EL (cell line): Measurements from ENCODE around the gene NEK8.
A peak's percentile ranks its signal among the peaks of the same experiment; 100 is the strongest.
"Not testable (repeated sequence)": the region's sequence is repeated elsewhere in the genome, so short reads cannot be mapped to it uniquely, and the experiment has no call there.

Source experiments
- DNase-seq: peaks from one replicate; pipeline ENCODE4 v3.0.0-alpha.2; 2016

NEK8 gene

GRCh38 chr17:28710861-28711722, 17.5 kb upstream of the NEK8 start:
- DNase-seq = peak; percentile 95

GRCh38 chr17:28711723-28712031, 16.9 kb upstream of the NEK8 start, which contains the start of gene PROCA1:
Gene PROCA1, minus strand, starts transcription at chr17:28711888. Its CDS starts 228 bp downstream, at chr17:28711660.
- DNase-seq = no peak

DNA sequence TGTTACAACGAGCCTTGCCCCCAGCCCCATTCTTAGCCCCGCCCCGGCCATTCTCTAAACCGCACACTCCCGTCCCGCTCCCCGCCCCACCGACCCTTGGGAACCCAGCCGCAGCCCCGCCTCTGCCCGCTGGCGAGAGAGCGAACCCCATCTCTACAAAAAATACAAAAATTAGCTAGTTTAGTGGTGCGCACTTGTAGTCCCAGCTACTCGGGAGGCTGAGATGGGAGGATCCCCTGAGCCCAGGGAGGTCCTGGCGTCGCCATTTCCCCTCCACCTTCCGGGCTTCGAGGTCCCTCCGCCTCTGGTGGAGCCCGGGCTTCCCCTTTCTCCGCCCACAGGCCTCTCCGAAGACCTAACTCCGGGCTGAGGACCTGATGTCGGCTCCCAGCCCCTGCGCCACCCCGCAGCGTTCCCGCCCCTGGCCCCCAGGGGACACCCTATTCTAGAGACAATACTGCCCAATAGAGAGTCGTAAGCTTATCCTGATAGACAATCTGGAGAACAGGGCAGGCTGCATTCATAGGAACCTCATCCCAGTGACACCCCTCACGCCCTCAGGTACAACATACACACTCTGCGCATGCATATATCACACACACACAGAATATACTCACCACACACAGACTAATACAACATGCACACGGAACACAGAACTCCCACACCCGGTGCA, 16.4 kb upstream of the NEK8 start:
- no peak for DNase-seq

GRCh38 chr17:28712705-28713415, 15.7 kb upstream of the NEK8 start:
- DNase-seq = no peak

- DNase-seq = no peak
Observed at GRCh38 chr17:28714281-28714680, 14.3 kb upstream of the NEK8 start.

- no peak for DNase-seq
Observed at GRCh38 chr17:28715217-28715616, 13.4 kb upstream of the NEK8 start.

DNA sequence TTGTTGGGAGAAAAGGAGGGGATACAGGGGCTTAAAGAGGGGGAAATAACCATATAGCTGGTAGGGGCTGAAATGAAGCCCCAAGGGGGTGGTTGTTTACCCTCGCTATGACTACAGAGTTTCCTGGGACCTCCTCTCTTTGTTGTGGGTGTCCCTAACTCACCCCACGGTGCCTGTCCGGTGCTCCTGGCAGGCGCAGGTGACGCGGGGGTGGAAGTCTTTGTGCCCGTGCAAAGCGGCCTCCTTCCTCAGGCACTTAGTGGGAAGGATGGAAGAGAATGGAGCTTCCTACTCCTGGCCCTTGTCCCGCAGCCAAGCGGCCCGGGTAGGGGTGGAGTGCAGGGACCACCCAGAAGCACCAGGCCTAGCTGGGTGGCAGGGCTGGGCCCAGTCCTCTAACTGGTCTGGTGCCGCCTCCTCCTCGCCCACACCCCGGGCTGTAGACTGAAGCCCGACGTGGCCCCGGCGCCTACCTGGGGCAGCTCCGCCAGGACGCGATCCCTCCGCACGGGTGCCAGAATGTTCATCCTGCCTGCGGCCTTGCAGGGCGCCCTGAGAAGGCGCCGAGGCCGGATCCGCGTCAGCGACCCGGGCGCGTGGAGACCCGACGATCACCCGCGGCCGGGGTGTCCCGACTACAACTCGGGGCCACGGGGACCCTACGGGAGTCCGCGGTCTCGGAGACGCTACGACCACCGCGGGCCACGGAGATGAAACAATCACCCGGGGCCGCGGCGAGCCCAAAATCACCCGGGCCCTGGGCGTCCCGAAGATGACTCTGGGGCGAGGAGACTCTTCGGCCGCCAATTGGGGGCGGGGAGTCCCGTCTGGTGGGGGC, 11.6 kb upstream of the NEK8 start:
- DNase-seq = peak; percentile 40

- peak; percentile 92 for DNase-seq
Observed at GRCh38 chr17:28717578-28718332, 10.8 kb upstream of the NEK8 start, which contains the start of gene RAB34. Gene RAB34, minus strand, starts transcription at chr17:28717868. Its CDS starts 602 bp downstream, at chr17:28717266.

GRCh38 chr17:28718333-28719020, 10.1 kb upstream of the NEK8 start:
- no peak for DNase-seq

DNA sequence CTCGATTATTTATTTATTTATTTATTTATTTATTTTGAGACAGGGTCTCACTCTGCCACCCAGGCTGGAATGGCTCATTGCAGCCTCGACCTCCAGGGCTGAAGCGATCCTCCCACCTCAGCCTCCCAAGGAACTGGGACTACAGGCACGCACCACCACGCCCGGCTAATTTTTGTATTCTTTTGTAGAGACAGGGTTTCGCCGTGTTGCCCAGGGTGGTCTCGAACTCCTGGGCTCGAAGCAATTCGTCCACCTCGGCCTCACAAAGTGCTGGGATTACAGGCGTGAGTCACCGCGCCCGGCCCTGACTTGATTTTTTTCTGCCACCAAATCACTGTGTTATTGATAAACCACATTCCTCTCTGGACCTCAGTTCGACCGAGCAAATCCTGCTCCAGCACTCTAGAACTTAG, 9.6 kb upstream of the NEK8 start:
- no peak for DNase-seq

GRCh38 chr17:28720247-28720996, 8.2 kb upstream of the NEK8 start:
- no peak for DNase-seq

DNA sequence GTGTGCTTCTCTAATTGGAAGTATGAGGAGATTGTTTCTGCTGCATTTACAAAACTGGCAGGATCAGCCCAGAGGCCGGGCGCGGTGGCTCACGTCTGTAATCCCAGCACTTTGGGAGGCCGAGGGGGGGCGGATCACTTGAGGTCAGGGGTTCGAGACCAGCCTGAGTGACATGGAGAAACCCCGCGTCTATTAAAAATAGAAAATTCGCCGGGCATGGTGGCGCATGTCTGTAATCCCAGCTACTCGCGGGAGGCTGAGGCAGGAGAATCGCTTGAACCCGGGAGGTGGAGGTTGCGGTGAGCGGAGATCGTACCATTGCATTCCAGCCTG, 7.6 kb upstream of the NEK8 start:
- not testable (repeated sequence) for DNase-seq

GRCh38 chr17:28722417-28723158, 6.0 kb upstream of the NEK8 start:
- no peak for DNase-seq

- no peak for DNase-seq
Observed at GRCh38 chr17:28723159-28723835, 5.3 kb upstream of the NEK8 start.

- not testable (repeated sequence) for DNase-seq
Observed at GRCh38 chr17:28723836-28724499, 4.6 kb upstream of the NEK8 start.

DNA sequence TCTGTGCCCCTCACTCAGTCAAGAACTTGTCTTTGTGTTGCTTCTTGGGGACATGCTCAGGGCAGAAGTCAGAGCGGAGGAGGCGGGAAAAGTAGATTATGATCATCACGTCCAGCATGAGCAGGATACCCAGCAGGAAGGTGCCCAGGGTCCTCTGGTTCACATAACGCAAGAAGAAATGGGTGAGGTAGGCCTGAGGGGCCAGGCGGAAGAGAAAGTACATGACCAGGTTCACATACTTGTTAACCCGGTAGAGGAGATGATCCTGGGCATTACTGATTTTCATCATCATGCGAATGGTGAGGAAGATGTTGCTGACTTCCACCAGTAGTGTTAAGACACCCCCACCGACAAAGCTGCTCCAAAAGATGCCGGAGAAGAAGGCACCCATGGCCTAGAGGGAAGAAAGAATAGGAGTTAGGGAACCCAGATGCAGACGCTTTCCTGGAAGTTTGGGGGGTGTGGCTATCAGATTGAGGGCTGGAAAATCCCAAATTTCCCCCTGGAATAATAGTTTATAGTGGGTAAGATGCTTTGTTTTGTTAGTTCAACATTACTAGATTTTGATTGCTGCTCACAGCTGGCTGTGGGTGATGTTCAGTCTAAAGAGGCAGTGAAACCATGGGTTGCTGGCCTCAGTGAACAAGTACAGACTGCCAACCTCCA, 4.0 kb upstream of the NEK8 start:
- DNase-seq = peak; percentile 26

GRCh38 chr17:28725166-28725659, 3.4 kb upstream of the NEK8 start:
- peak; percentile 75 for DNase-seq
